Prostate gland (tissue), 2 donors: ENCODE results near the gene RNU2-63P. TPM values are rescaled to one million over a fixed set of nuclear protein-coding genes. Genes with fewer than 3 reads are reported as not detected.

ENCODE experiments used
- DNase-seq: peaks from one replicate; pipeline ENCODE4 v3.0.0-alpha.2; 2019; ENCODE audit warnings: low spot score
- H3K27ac ChIP-seq, 2 donors: fragments of 200-600 bp; sonication (generic); 2 replicates each; pipeline ENCODE4 v1.5.1; 2017 to 2019
- H3K27me3 ChIP-seq: fragments of 200-600 bp; sonication (generic); replicated peaks from 2 replicates; pipeline ENCODE4 v1.5.1; 2019; ENCODE audit not compliant: insufficient read depth
- H3K36me3 ChIP-seq, 2 donors: fragments of 200-600 bp; sonication (generic); 1 replicate in 1 of 2; 2 replicates in 1 of 2; pipeline versions ENCODE4 v1.5.1 to v1.8.1; 2017 to 2019
- H3K4me1 ChIP-seq: fragments of 200-600 bp; sonication (generic); replicated peaks from 2 replicates; pipeline ENCODE4 v1.5.1; 2019
- H3K4me3 ChIP-seq, 2 donors: fragments of 200-600 bp; sonication (generic); 2 replicates each; pipeline ENCODE4 v1.5.1; 2017 to 2019
- H3K9me3 ChIP-seq: fragments of 200-600 bp; sonication (generic); 2 replicates; pipeline ENCODE4 v1.5.1; 2017
- CTCF ChIP-seq, 4 experiments: fragments of 200-600 bp in 2 of 4; fragments of 450-650 bp in 2 of 4; sonication (generic) in 2 of 4; IDR thresholded peaks; 1 replicate in 3 of 4; 2 replicates in 1 of 4; pipeline ENCODE4 v1.5.1; 2016 to 2019; ENCODE audit warnings: antibody characterized with exemption in 4 of 4, mild to moderate bottlenecking in 2 of 4, moderate library complexity in 2 of 4
- POLR2A ChIP-seq: fragments of 450-650 bp; IDR thresholded peaks from one replicate; pipeline ENCODE4 v1.6.1; 2016; ENCODE audit warnings: antibody characterized with exemption, mild to moderate bottlenecking
- POLR2AphosphoS5 ChIP-seq: sonication (generic); formaldehyde crosslinking; IDR thresholded peaks from one replicate; pipeline ENCODE4 v1.6.1; 2017; ENCODE audit warnings: antibody characterized with exemption
- WGBS: methylation state at CpG from one replicate; pipeline ENCODE4 v1.1.5; 2018; 5-methylcytosine and 5-hydroxymethylcytosine counted together
- intact Hi-C: fragments of 100-400 bp; cut with DNase I; formaldehyde crosslinking; loops from one replicate; pipeline ENCODE4 v1.14.2; 2022
- total RNA-seq, 2 donors: library from RNA; depleted of rRNA; stranded (reverse); fragments of >200 nt; gene quantifications; one replicate each; pipeline ENCODE4 v1.1.0, GENCODE V29; 2016

Gene RNU2-63P
- total RNA-seq, 2 donors from 2014 or later = not detected

- no peak overlapping the region for H3K4me3 ChIP-seq
- intact Hi-C loops = no loop called here
- H3K36me3 ChIP-seq = no peaks in the 10 kb centered on the region
- H3K27ac ChIP-seq = no peak overlapping the region
- H3K9me3 ChIP-seq = no peaks in the 10 kb centered on the region
- no peak for TF ChIP-seq POLR2AphosphoS5
- TF ChIP-seq CTCF (IDR thresholded peaks at IDR 0.05) = no peak
- no peak for TF ChIP-seq POLR2A
- 90% methylated on average over 5 of the region's 5 CpGs for WGBS
- no peaks in the 10 kb centered on the region for H3K4me1 ChIP-seq
- H3K27me3 ChIP-seq = no peaks in the 10 kb centered on the region
- DNase-seq = no peak
These were observed 26.1 kb upstream of the RNU2-63P start for GRCh38 chr2:88042476-88042875.

GRCh38 chr2:88038263-88039105, 22.1 kb upstream of the RNU2-63P start:
- intact Hi-C loops = no loop called here
- H3K36me3 ChIP-seq = no peaks in the 10 kb centered on the region
- H3K4me1 ChIP-seq = no peaks in the 10 kb centered on the region
- no peak overlapping the region for H3K4me3 ChIP-seq
- no peaks in the 10 kb centered on the region for H3K27me3 ChIP-seq
- no peak overlapping the region for H3K27ac ChIP-seq
- TF ChIP-seq CTCF (IDR thresholded peaks at IDR 0.05) (no peak), POLR2A (no peak), POLR2AphosphoS5 (no peak)
- no peaks in the 10 kb centered on the region for H3K9me3 ChIP-seq
- no peak for DNase-seq
- WGBS = 94% methylated on average over 4 of the region's 4 CpGs

GRCh38 chr2:88036606-88037005, 20.3 kb upstream of the RNU2-63P start:
- Histone ChIP-seq H3K4me1 (no peaks in the 10 kb centered on the region), H3K36me3 (no peaks in the 10 kb centered on the region), H3K9me3 (no peaks in the 10 kb centered on the region), H3K27ac (no peak overlapping the region), H3K4me3 (no peak overlapping the region), H3K27me3 (no peaks in the 10 kb centered on the region)
- TF ChIP-seq CTCF (IDR thresholded peaks at IDR 0.05) = no peak
- TF ChIP-seq POLR2A = no peak
- TF ChIP-seq POLR2AphosphoS5 = no peak
- no peak for DNase-seq
- intact Hi-C loops = no loop called here

- Histone ChIP-seq H3K36me3 (no peaks in the 10 kb centered on the region), H3K9me3 (no peaks in the 10 kb centered on the region), H3K27me3 (no peaks in the 10 kb centered on the region), H3K27ac (no peak overlapping the region), H3K4me3 (no peak overlapping the region), H3K4me1 (no peaks in the 10 kb centered on the region)
- no peak for TF ChIP-seq POLR2A
- TF ChIP-seq POLR2AphosphoS5 = no peak
- TF ChIP-seq CTCF (IDR thresholded peaks at IDR 0.05) = no peak
- WGBS = 70% methylated on average over 2 of the region's 2 CpGs
- intact Hi-C loops = no loop called here
- no peak for DNase-seq
These were observed 19.8 kb upstream of the RNU2-63P start for GRCh38 chr2:88036182-88036581.

GRCh38 chr2:88032070-88032702, 15.8 kb upstream of the RNU2-63P start:
- Histone ChIP-seq H3K4me3 (no peak overlapping the region), H3K9me3 (no peaks in the 10 kb centered on the region), H3K4me1 (no peaks in the 10 kb centered on the region), H3K36me3 (peaks cover 0 to 4% of the 10 kb centered on the region in 2 donors), H3K27me3 (no peaks in the 10 kb centered on the region), H3K27ac (no peak overlapping the region)
- intact Hi-C loops = no loop called here
- 93% methylated on average over 7 of the region's 7 CpGs for WGBS
- DNase-seq = no peak
- TF ChIP-seq POLR2AphosphoS5 (no peak), POLR2A (no peak), CTCF (IDR thresholded peaks at IDR 0.05) (no peak)
